B cell (primary cell): ENCODE results near the gene UNC5C. TPM values are rescaled to one million over a fixed set of nuclear protein-coding genes. Genes with fewer than 3 reads are reported as not detected.

Source experiments
- ATAC-seq: fragments of 200-7000 bp; cut with Tn5 transposase; one replicate; pipeline ENCODE4 v1.10.0; 2021; ENCODE audit warnings: low read depth, mild to moderate bottlenecking, moderate number of reproducible peaks, moderate library complexity
- CTCF ChIA-PET: fragments of 350-600 bp; sonication (Branson Sonifier 250); formaldehyde crosslinking; loops from one replicate; lab custom pipeline; 2021; ENCODE audit warnings: antibody characterized with exemption, inconsistent platforms; lab: Charles Lee
- POLR2A ChIA-PET: fragments of 350-600 bp; sonication (Branson Sonifier 250); formaldehyde crosslinking; loops from one replicate; lab custom pipeline; 2021; ENCODE audit warnings: antibody characterized with exemption; lab: Charles Lee
- DNase-seq: peaks from one replicate; pipeline ENCODE4 v3.0.0; 2013
- H2AFZ ChIP-seq: 2 replicates; pipeline ENCODE4 v1.6.1; 2012; ENCODE audit warnings: mild to moderate bottlenecking, low read depth, low read length; ENCODE audit not compliant: insufficient read depth, poor library complexity, severe bottlenecking
- H3K27ac ChIP-seq, 2 donors: 1 replicate in 1 of 2; 2 replicates in 1 of 2; pipeline ENCODE4 v1.5.1; 2012 to 2013; ENCODE audit warnings: low read length in 2 of 2, mild to moderate bottlenecking in 2 of 2, moderate library complexity in 1 of 2
- H3K27me3 ChIP-seq, 4 experiments: fragments of 200-600 bp in 1 of 4; sonication (generic) in 1 of 4; replicated peaks in 1 of 4; 1 replicate in 2 of 4; 2 replicates in 2 of 4; pipeline versions ENCODE4 v1.6.1 to v1.7.0; 2013 to 2016; ENCODE audit warnings: low read length in 3 of 4, mild to moderate bottlenecking in 2 of 4, mixed read lengths in 1 of 4, moderate library complexity in 1 of 4; ENCODE audit not compliant: insufficient read depth in 4 of 4, control insufficient read depth in 3 of 4; ENCODE audit errors: control extremely low read depth in 1 of 4
- H3K36me3 ChIP-seq, 2 experiments: replicated peaks in 1 of 2; 1 replicate in 1 of 2; 2 replicates in 1 of 2; pipeline versions ENCODE4 v1.6.1 to v1.7.1; 2013; ENCODE audit warnings: low read length in 1 of 2; ENCODE audit not compliant: insufficient read depth in 2 of 2, control insufficient read depth in 1 of 2; ENCODE audit errors: control extremely low read depth in 1 of 2, extremely low read depth in 1 of 2
- H3K4me1 ChIP-seq, 2 donors: fragments of 200-600 bp in 1 of 2; sonication (generic) in 1 of 2; 1 replicate in 1 of 2; 2 replicates in 1 of 2; pipeline versions ENCODE4 v1.5.1 to v1.6.1; 2013 to 2017; ENCODE audit warnings: low read length in 2 of 2; ENCODE audit not compliant: control insufficient read depth in 2 of 2, insufficient read depth in 2 of 2
- H3K4me2 ChIP-seq: replicated peaks from 2 replicates; pipeline ENCODE3; 2012; ENCODE audit warnings: mild to moderate bottlenecking, low read depth, low read length; ENCODE audit not compliant: poor library complexity, severe bottlenecking
- H3K4me3 ChIP-seq, 5 experiments: fragments of 200-600 bp in 1 of 5; sonication (generic) in 1 of 5; 1 replicate in 3 of 5; 2 replicates in 2 of 5; pipeline versions ENCODE4 v1.5.1 to v1.7.0; 2011 to 2016; ENCODE audit warnings: low read length in 4 of 5, mild to moderate bottlenecking in 4 of 5, low read depth in 2 of 5, control low read depth in 1 of 5, moderate library complexity in 1 of 5; ENCODE audit not compliant: insufficient read depth in 1 of 5; ENCODE audit errors: control extremely low read depth in 1 of 5, extremely low read depth in 1 of 5
- H3K79me2 ChIP-seq: fragments of 200-600 bp; sonication (generic); one replicate; pipeline ENCODE4 v1.6.0; 2016; ENCODE audit warnings: low read length; ENCODE audit not compliant: control insufficient read depth, insufficient read depth
- H3K9ac ChIP-seq: fragments of 200-600 bp; sonication (generic); 2 replicates; pipeline ENCODE4 v1.6.1; 2017; ENCODE audit warnings: mild to moderate bottlenecking, low read length, moderate library complexity
- H3K9me3 ChIP-seq, 3 donors: one replicate each; pipeline versions ENCODE4 v1.6.1 to v1.7.1; 2013; ENCODE audit warnings: low read length in 2 of 3; ENCODE audit not compliant: control insufficient read depth in 2 of 3, insufficient read depth in 1 of 3; ENCODE audit errors: control extremely low read depth in 1 of 3
- H4K20me1 ChIP-seq: 2 replicates; pipeline ENCODE4 v1.6.0; 2012; ENCODE audit warnings: mild to moderate bottlenecking, low read length; ENCODE audit not compliant: insufficient read depth, control insufficient read depth, poor library complexity, severe bottlenecking
- H3K27ac Mint-ChIP-seq: one replicate; pipeline ENCODE4 v1.8.0; 2021; ENCODE audit warnings: mixed read lengths
- H3K27me3 Mint-ChIP-seq: one replicate; pipeline ENCODE4 v1.8.0; 2021; ENCODE audit warnings: mixed read lengths
- H3K4me1 Mint-ChIP-seq: one replicate; pipeline ENCODE4 v1.8.0; 2021; ENCODE audit warnings: mixed read lengths
- H3K4me3 Mint-ChIP-seq: one replicate; pipeline ENCODE4 v1.8.0; 2021; ENCODE audit warnings: mixed read lengths
- H3K9me3 Mint-ChIP-seq: one replicate; pipeline ENCODE4 v1.8.0; 2022; ENCODE audit warnings: mixed read lengths; ENCODE audit not compliant: insufficient read depth
- EZH2 ChIP-seq: IDR thresholded peaks from 2 replicates; pipeline ENCODE4 v1.6.1; 2012; ENCODE audit warnings: borderline replicate concordance, low read depth, mild to moderate bottlenecking, moderate library complexity, low read length; ENCODE audit not compliant: insufficient read depth, poor library complexity, severe bottlenecking
- WGBS: methylation state at CpG from one replicate; pipeline ENCODE4 v1.1.5; 2013; ENCODE audit warnings: missing lambda C conversion rate; ENCODE audit not compliant: insufficient coverage; 5-methylcytosine and 5-hydroxymethylcytosine counted together
- intact Hi-C: fragments of 100-400 bp; cut with micrococcal nuclease; formaldehyde crosslinking; loops from one replicate; pipeline ENCODE4 v1.10.0; 2022
- polyA plus RNA-seq: library from polyadenylated mRNA; depleted of rRNA; stranded (reverse); fragments of >200 nt; gene quantifications from 2 replicates; pipeline ENCODE4 v1.2.3, GENCODE V29; 2012
- total RNA-seq, 2 donors: library from RNA; stranded (reverse); fragments of 120-200 nt in 1 of 2; gene quantifications; 1 replicate in 1 of 2; 2 replicates in 1 of 2; pipeline versions ENCODE4 v1.2.3 to v1.2.4, GENCODE V29; 2013 to 2022
- TF ChIP-seq, protein P1 (sequence below): fragments of 200-600 bp; IDR thresholded peaks from one replicate; pipeline ENCODE4 v1.8.0; 2022; ENCODE audit warnings: antibody characterized with exemption, mild to moderate bottlenecking

Gene UNC5C
- total and polyA plus RNA-seq, 2 donors (not counting 1 experiment from before 2014, with no cell fraction given), result not detected

- no peak for ATAC-seq
- Histone ChIP-seq H3K79me2 (no peaks in the 10 kb centered on the region), H4K20me1 (no peaks in the 10 kb centered on the region), H2AFZ (no peak overlapping the region), H3K27ac (no peak overlapping the region), H3K9me3 (peaks cover 0 to 14% (median 2%) of the 10 kb centered on the region in 3 donors), H3K4me2 (no peak overlapping the region), H3K4me3 (no peak overlapping the region), H3K36me3 (no peaks in the 10 kb centered on the region), H3K9ac (no peak overlapping the region), H3K4me1 (no peaks in the 10 kb centered on the region), H3K27me3 (no peaks in the 10 kb centered on the region)
- 93% methylated on average over 2 of the region's 6 CpGs for WGBS
- intact Hi-C loops, result no loop called here
- CTCF ChIA-PET, result no interaction called here
- TF ChIP-seq, protein P1, sequence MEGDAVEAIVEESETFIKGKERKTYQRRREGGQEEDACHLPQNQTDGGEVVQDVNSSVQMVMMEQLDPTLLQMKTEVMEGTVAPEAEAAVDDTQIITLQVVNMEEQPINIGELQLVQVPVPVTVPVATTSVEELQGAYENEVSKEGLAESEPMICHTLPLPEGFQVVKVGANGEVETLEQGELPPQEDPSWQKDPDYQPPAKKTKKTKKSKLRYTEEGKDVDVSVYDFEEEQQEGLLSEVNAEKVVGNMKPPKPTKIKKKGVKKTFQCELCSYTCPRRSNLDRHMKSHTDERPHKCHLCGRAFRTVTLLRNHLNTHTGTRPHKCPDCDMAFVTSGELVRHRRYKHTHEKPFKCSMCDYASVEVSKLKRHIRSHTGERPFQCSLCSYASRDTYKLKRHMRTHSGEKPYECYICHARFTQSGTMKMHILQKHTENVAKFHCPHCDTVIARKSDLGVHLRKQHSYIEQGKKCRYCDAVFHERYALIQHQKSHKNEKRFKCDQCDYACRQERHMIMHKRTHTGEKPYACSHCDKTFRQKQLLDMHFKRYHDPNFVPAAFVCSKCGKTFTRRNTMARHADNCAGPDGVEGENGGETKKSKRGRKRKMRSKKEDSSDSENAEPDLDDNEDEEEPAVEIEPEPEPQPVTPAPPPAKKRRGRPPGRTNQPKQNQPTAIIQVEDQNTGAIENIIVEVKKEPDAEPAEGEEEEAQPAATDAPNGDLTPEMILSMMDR, result no peak
- no peak for TF ChIP-seq EZH2
- Mint-ChIP-seq H3K27me3 (no peaks in the 10 kb centered on the region), H3K27ac (no peak overlapping the region), H3K4me3 (no peak overlapping the region), H3K9me3 (peaks cover 11% of the 10 kb centered on the region), H3K4me1 (no peaks in the 10 kb centered on the region)
- POLR2A ChIA-PET, result no interaction called here
- no peak for DNase-seq
These were observed 23.7 kb upstream of the UNC5C start for GRCh38 chr4:95572304-95572991.

- no peaks in the 10 kb centered on the region for H3K4me1 ChIP-seq
- POLR2A ChIA-PET, result no interaction called here
- peaks cover 0 to 14% (median 2%) of the 10 kb centered on the region in 3 donors for H3K9me3 ChIP-seq
- H3K27me3 ChIP-seq, result no peaks in the 10 kb centered on the region
- H3K4me1 Mint-ChIP-seq, result no peaks in the 10 kb centered on the region
- no peak overlapping the region for H3K27ac Mint-ChIP-seq
- TF ChIP-seq, protein P1, result no peak
- no peak for TF ChIP-seq EZH2
- H3K27ac ChIP-seq, result no peak overlapping the region
- H3K9me3 Mint-ChIP-seq, result peaks cover 11% of the 10 kb centered on the region
- 100% methylated on average over 1 of the region's 1 CpG for WGBS
- no peak overlapping the region for H3K4me3 Mint-ChIP-seq
- no peaks in the 10 kb centered on the region for H3K36me3 ChIP-seq
- no peak overlapping the region for H2AFZ ChIP-seq
- H3K4me3 ChIP-seq, result no peak overlapping the region
- CTCF ChIA-PET, result no interaction called here
- H3K4me2 ChIP-seq, result no peak overlapping the region
- ATAC-seq (no peak), DNase-seq (no peak)
- H3K27me3 Mint-ChIP-seq, result no peaks in the 10 kb centered on the region
- intact Hi-C loops, result no loop called here
- H4K20me1 ChIP-seq, result no peaks in the 10 kb centered on the region
- no peak overlapping the region for H3K9ac ChIP-seq
- no peaks in the 10 kb centered on the region for H3K79me2 ChIP-seq
These were observed 22.8 kb upstream of the UNC5C start for GRCh38 chr4:95571577-95571976.
